Measurements from ENCODE around the gene SH3RF3. TPM values are rescaled to one million over a fixed set of nuclear protein-coding genes. Genes with fewer than 3 reads are reported as not detected.

The SH3RF3 gene
- total RNA-seq, 1 experiment from 2014 or later, result 4.9 TPM

GRCh38 chr2:109448946-109449788 lies 320.2 kb downstream of the SH3RF3 start:
- CTCF ChIA-PET, result no interaction called here

GRCh38 chr2:109450574-109451273 lies 321.7 kb downstream of the SH3RF3 start:
- no peaks in the 10 kb centered on the region for H3K4me1 ChIP-seq (ENCODE audit: control insufficient read depth, insufficient read depth, low read length)
- ATAC-seq (no peak), DNase-seq (ENCODE audit: low read depth, low spot score) (no peak)
- ChIA-PET POLR2A (no interaction called here), CTCF (no interaction called here)
- H3K4me3 ChIP-seq (ENCODE audit: low read depth in 2 of 2, low read length in 2 of 2), result no peak overlapping the region
- H3K27ac ChIP-seq (ENCODE audit: low read length), result no peak overlapping the region
- H3K36me3 ChIP-seq (ENCODE audit: control insufficient read depth, insufficient read depth, low read length), result no peaks in the 10 kb centered on the region
- H3K27me3 ChIP-seq (ENCODE audit: control insufficient read depth, insufficient read depth, low read length), result no peaks in the 10 kb centered on the region
- H3K9me3 ChIP-seq (ENCODE audit: control insufficient read depth, insufficient read depth, low read depth, low read length), result no peaks in the 10 kb centered on the region
- intact Hi-C loops (cut with micrococcal nuclease; ENCODE audit: unreplicated experiment) (no loop called here), in situ Hi-C loops (cut with HindIII; ENCODE audit: low pct_unique_long_range_greater_than_20kb, low sequenced_read_pairs) (no loop called here)
- TF ChIP-seq POLR2AphosphoS5 (IDR thresholded peaks at IDR 0.05; ENCODE audit: low read depth, low read length) (no peak), REST (IDR thresholded peaks at IDR 0.05; ENCODE audit: insufficient read depth in 1 of 2, low read depth in 2 of 2, low read length in 1 of 2) (no peak), SIN3A (IDR thresholded peaks at IDR 0.05; ENCODE audit: borderline replicate concordance, insufficient read depth, low read depth, low read length) (no peak), CTCF (IDR thresholded peaks at IDR 0.05) (no peak)
- BruUV-seq (replicated peaks), result no TSS peak

More at GRCh38 chr2:109448946-109449788, 320.2 kb downstream of the SH3RF3 start:
- intact Hi-C loops (cut with micrococcal nuclease; ENCODE audit: unreplicated experiment), result no loop called here
- ATAC-seq (peak; percentile 64; the same call in 1 of the 2 replicates), DNase-seq (ENCODE audit: low read depth, low spot score) (no peak)
- no peak overlapping the region for H3K27ac ChIP-seq (ENCODE audit: low read length)
- POLR2A ChIA-PET, result no interaction called here
- no TSS peak for BruUV-seq (replicated peaks)
- no peak for TF ChIP-seq SIN3A (IDR thresholded peaks at IDR 0.05; ENCODE audit: borderline replicate concordance, insufficient read depth, low read depth, low read length)
- no peaks in the 10 kb centered on the region for H3K36me3 ChIP-seq (ENCODE audit: control insufficient read depth, insufficient read depth, low read length)
- H3K4me1 ChIP-seq (ENCODE audit: control insufficient read depth, insufficient read depth, low read length), result no peaks in the 10 kb centered on the region
- no peak overlapping the region for H3K4me3 ChIP-seq (ENCODE audit: low read depth in 2 of 2, low read length in 2 of 2)
- H3K27me3 ChIP-seq (ENCODE audit: control insufficient read depth, insufficient read depth, low read length), result no peaks in the 10 kb centered on the region
- in situ Hi-C loops (cut with HindIII; ENCODE audit: low pct_unique_long_range_greater_than_20kb, low sequenced_read_pairs), result no loop called here
- peaks cover 10% of the 10 kb centered on the region for H3K9me3 ChIP-seq (ENCODE audit: control insufficient read depth, insufficient read depth, low read depth, low read length)

GRCh38 chr2:109451671-109452070 lies 322.7 kb downstream of the SH3RF3 start:
- POLR2A ChIA-PET, result no interaction called here
- no peak overlapping the region for H3K27ac ChIP-seq (ENCODE audit: low read length)
- no peaks in the 10 kb centered on the region for H3K36me3 ChIP-seq (ENCODE audit: control insufficient read depth, insufficient read depth, low read length)
- no peak overlapping the region for H3K4me3 ChIP-seq (ENCODE audit: low read depth in 2 of 2, low read length in 2 of 2)
- in situ Hi-C loops (cut with HindIII; ENCODE audit: low pct_unique_long_range_greater_than_20kb, low sequenced_read_pairs) (no loop called here), intact Hi-C loops (cut with micrococcal nuclease; ENCODE audit: unreplicated experiment) (no loop called here)
- H3K9me3 ChIP-seq (ENCODE audit: control insufficient read depth, insufficient read depth, low read depth, low read length), result no peaks in the 10 kb centered on the region
- H3K4me1 ChIP-seq (ENCODE audit: control insufficient read depth, insufficient read depth, low read length), result no peaks in the 10 kb centered on the region
- no TSS peak for BruUV-seq (replicated peaks)
- no peaks in the 10 kb centered on the region for H3K27me3 ChIP-seq (ENCODE audit: control insufficient read depth, insufficient read depth, low read length)
- no peak for DNase-seq (ENCODE audit: low read depth, low spot score)
- no peak for TF ChIP-seq REST (IDR thresholded peaks at IDR 0.05; ENCODE audit: insufficient read depth in 1 of 2, low read depth in 2 of 2, low read length in 1 of 2)
- CTCF ChIA-PET, result no interaction called here
- no peak for ATAC-seq

All from Panc1 (cell line).